K562 (cell line): Measurements from ENCODE around the gene ERP44. TPM values are rescaled to one million over a fixed set of nuclear protein-coding genes. Genes with fewer than 3 reads are reported as not detected.
A peak's percentile ranks its signal among the peaks of the same experiment; 100 is the strongest.

Source experiments
- ARNT ChIP-seq, 2 experiments: fragments of 450-650 bp; IDR thresholded peaks; 2 replicates each; pipeline ENCODE4 v1.6.1; 2016; ENCODE audit warnings: mild to moderate bottlenecking in 1 of 2
- NR2F6 ChIP-seq: fragments of 450-650 bp; formaldehyde crosslinking; IDR thresholded peaks from 2 replicates; pipeline ENCODE4 v1.4.0; 2020; ENCODE audit warnings: mild to moderate bottlenecking
- SAP30 ChIP-seq: fragments of 200-600 bp; sonication (generic); IDR thresholded peaks from 2 replicates; pipeline ENCODE4 v1.6.1; 2012; ENCODE audit warnings: borderline replicate concordance, low read depth, mild to moderate bottlenecking, moderate library complexity, low read length, control low read depth, inconsistent platforms; ENCODE audit not compliant: insufficient read depth, poor library complexity, severe bottlenecking
- U2AF1 ChIP-seq: fragments of 200-400 bp; formaldehyde crosslinking; optimal IDR thresholded peaks from 2 replicates; pipeline ENCODE3; 2017; ENCODE audit warnings: mild to moderate bottlenecking, low read depth, low read length, moderate library complexity
- ZBTB40 ChIP-seq, 2 experiments: fragments of 450-650 bp in 1 of 2; sonication (generic) in 1 of 2; formaldehyde crosslinking in 1 of 2; IDR thresholded peaks; 2 replicates each; pipeline versions ENCODE4 v1.7.1 to v1.9.0; 2016 to 2022; ENCODE audit warnings: inconsistent platforms in 1 of 2, mild to moderate bottlenecking in 1 of 2, missing genetic modification reagents in 1 of 2
- ZBTB9 ChIP-seq: fragments of 450-650 bp; formaldehyde crosslinking; IDR thresholded peaks from 2 replicates; pipeline ENCODE4 v1.4.0; 2020; ENCODE audit warnings: mild to moderate bottlenecking, moderate library complexity
- ZC3H11A ChIP-seq: IDR thresholded peaks from 2 replicates; pipeline ENCODE4 v1.6.1; 2012; ENCODE audit warnings: low read depth, low read length, improper control_type of control experiment
- polyA plus RNA-seq, 8 experiments: library from polyadenylated mRNA; depleted of rRNA in 4 of 8; stranded (reverse) in 5 of 8; unstranded in 3 of 8; fragments of >200 nt; fragmentation: Nextera tagmentation in 2 of 8; fragmentation: Illumina TruSeq in 1 of 8; extraction: Ambion mirVana in 2 of 8; extraction: Trizol in 1 of 8; gene quantifications; 2 replicates each; pipeline versions ENCODE4 v1.2.1 to v1.2.3, GENCODE V29; 2011 to 2014; ENCODE audit warnings: inconsistent platforms in 1 of 8, missing spikeins in 1 of 8
- total RNA-seq, 7 experiments: library from RNA; depleted of rRNA in 6 of 7; stranded (reverse); fragments of >200 nt in 6 of 7; fragmentation: Illumina TruSeq in 2 of 7; extraction: Trizol in 2 of 7; gene quantifications; 2 replicates each; pipeline versions ENCODE4 v1.2.1 to v1.2.3, GENCODE V29; 2011 to 2021; ENCODE audit warnings: low replicate concordance in 1 of 7
- TF ChIP-seq, protein P1 (sequence below): sonication (generic); formaldehyde crosslinking; IDR thresholded peaks from 2 replicates; pipeline ENCODE4 v1.8.1; 2023; ENCODE audit warnings: mild to moderate bottlenecking, missing genetic modification reagents
- TF ChIP-seq, protein P2 (sequence below): fragments of 250-450 bp; sonication (Bioruptor Pico); IDR thresholded peaks from 2 replicates; pipeline ENCODE4 v1.4.0; 2020; ENCODE audit warnings: mild to moderate bottlenecking, moderate library complexity

The ERP44 gene
- total and polyA plus RNA-seq, 9 of the 15 experiments (the other 6 are each of a cell fraction or from before 2014, with no cell fraction given), result 9.2 to 23.4 (median 13.6) TPM

DNA sequence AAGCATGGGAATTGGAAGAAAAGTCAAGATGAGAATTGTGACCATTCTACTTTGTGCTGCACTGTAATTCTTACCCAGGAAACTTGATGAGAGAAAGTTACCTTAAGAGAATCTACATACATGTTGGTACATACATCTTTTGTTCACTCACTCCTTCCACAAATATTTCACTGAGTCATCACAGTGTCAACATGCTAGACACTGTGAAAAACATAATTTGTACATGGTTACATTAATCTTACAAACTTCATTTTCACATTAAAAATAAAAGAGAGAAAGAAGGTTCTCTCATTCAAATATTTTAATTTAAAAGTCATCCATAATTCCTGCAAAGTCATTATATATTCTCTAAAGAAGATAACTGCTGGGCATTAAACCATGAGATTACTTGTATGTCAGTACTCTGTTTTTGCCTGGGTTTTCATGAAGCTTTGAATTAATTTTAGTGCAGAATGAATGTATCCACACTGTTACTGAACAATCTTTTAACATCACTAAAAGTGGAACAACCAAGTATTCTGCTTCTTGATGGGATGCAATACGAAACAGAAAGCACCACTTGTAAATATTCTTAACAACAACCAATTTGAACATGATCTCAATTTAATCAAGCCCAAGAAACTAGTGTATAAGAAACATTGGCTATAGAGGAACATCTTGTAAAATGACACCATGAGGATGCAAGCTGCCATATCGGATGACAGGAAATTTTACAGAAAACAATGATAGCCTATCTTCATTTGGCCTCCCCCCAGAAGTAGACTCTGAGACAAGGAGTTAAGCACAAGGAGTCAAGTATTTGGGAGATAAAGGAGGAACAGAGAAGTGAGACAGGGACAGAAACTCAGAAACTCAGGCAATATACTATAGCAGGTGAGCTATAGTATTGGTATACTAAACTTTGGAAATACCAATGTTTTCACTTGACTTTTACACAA is 28.4 kb downstream of the ERP44 start (continued):
- TF ChIP-seq ZBTB9 (CRISPR knock-in tag), result no peak
- TF ChIP-seq, protein P1, sequence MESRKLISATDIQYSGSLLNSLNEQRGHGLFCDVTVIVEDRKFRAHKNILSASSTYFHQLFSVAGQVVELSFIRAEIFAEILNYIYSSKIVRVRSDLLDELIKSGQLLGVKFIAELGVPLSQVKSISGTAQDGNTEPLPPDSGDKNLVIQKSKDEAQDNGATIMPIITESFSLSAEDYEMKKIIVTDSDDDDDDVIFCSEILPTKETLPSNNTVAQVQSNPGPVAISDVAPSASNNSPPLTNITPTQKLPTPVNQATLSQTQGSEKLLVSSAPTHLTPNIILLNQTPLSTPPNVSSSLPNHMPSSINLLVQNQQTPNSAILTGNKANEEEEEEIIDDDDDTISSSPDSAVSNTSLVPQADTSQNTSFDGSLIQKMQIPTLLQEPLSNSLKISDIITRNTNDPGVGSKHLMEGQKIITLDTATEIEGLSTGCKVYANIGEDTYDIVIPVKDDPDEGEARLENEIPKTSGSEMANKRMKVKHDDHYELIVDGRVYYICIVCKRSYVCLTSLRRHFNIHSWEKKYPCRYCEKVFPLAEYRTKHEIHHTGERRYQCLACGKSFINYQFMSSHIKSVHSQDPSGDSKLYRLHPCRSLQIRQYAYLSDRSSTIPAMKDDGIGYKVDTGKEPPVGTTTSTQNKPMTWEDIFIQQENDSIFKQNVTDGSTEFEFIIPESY (CRISPR knock-in tag), result no peak
- TF ChIP-seq ZBTB40 (IDR thresholded peaks at IDR 0.05), result no peak
- TF ChIP-seq ZBTB40 (CRISPR knock-in tag; IDR thresholded peaks at IDR 0.05), result no peak
- no peak for TF ChIP-seq SAP30
- TF ChIP-seq U2AF1, result no peak
- TF ChIP-seq NR2F6, result no peak
- TF ChIP-seq, protein P2, sequence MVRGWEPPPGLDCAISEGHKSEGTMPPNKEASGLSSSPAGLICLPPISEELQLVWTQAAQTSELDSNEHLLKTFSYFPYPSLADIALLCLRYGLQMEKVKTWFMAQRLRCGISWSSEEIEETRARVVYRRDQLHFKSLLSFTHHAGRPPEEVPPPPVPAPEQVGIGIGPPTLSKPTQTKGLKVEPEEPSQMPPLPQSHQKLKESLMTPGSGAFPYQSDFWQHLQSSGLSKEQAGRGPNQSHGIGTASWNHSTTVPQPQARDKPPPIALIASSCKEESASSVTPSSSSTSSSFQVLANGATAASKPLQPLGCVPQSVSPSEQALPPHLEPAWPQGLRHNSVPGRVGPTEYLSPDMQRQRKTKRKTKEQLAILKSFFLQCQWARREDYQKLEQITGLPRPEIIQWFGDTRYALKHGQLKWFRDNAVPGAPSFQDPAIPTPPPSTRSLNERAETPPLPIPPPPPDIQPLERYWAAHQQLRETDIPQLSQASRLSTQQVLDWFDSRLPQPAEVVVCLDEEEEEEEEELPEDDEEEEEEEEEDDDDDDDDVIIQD (CRISPR knock-in tag), result no peak
- TF ChIP-seq ZC3H11A, result no peak
- TF ChIP-seq ARNT (IDR thresholded peaks at IDR 0.05), result peak; percentile 29 to 72; a peak in 1 of 4 replicates
